Prostate gland (tissue), 2 donors: ENCODE measurements around the gene MYADML2. TPM values are rescaled to one million over a fixed set of nuclear protein-coding genes. Genes with fewer than 3 reads are reported as not detected.
"Not testable (repeated sequence)": the region's sequence is repeated elsewhere in the genome, so short reads cannot be mapped to it uniquely, and the experiment has no call there.

Experiments used
- DNase-seq: peaks from one replicate; pipeline ENCODE4 v3.0.0-alpha.2; 2019; ENCODE audit warnings: low spot score
- H3K27ac ChIP-seq, 2 donors: fragments of 200-600 bp; sonication (generic); 2 replicates each; pipeline ENCODE4 v1.5.1; 2017 to 2019
- H3K27me3 ChIP-seq: fragments of 200-600 bp; sonication (generic); replicated peaks from 2 replicates; pipeline ENCODE4 v1.5.1; 2019; ENCODE audit not compliant: insufficient read depth
- H3K36me3 ChIP-seq, 2 donors: fragments of 200-600 bp; sonication (generic); 1 replicate in 1 of 2; 2 replicates in 1 of 2; pipeline versions ENCODE4 v1.5.1 to v1.8.1; 2017 to 2019
- H3K4me1 ChIP-seq: fragments of 200-600 bp; sonication (generic); replicated peaks from 2 replicates; pipeline ENCODE4 v1.5.1; 2019
- H3K4me3 ChIP-seq, 2 donors: fragments of 200-600 bp; sonication (generic); 2 replicates each; pipeline ENCODE4 v1.5.1; 2017 to 2019
- H3K9me3 ChIP-seq: fragments of 200-600 bp; sonication (generic); 2 replicates; pipeline ENCODE4 v1.5.1; 2017
- CTCF ChIP-seq, 4 experiments: fragments of 200-600 bp in 2 of 4; fragments of 450-650 bp in 2 of 4; sonication (generic) in 2 of 4; IDR thresholded peaks; 1 replicate in 3 of 4; 2 replicates in 1 of 4; pipeline ENCODE4 v1.5.1; 2016 to 2019; ENCODE audit warnings: antibody characterized with exemption in 4 of 4, mild to moderate bottlenecking in 2 of 4, moderate library complexity in 2 of 4
- POLR2A ChIP-seq: fragments of 450-650 bp; IDR thresholded peaks from one replicate; pipeline ENCODE4 v1.6.1; 2016; ENCODE audit warnings: antibody characterized with exemption, mild to moderate bottlenecking
- POLR2AphosphoS5 ChIP-seq: sonication (generic); formaldehyde crosslinking; IDR thresholded peaks from one replicate; pipeline ENCODE4 v1.6.1; 2017; ENCODE audit warnings: antibody characterized with exemption
- WGBS: methylation state at CpG from one replicate; pipeline ENCODE4 v1.1.5; 2018; 5-methylcytosine and 5-hydroxymethylcytosine counted together
- intact Hi-C: fragments of 100-400 bp; cut with DNase I; formaldehyde crosslinking; loops from one replicate; pipeline ENCODE4 v1.14.2; 2022
- total RNA-seq, 2 donors: library from RNA; depleted of rRNA; stranded (reverse); fragments of >200 nt; gene quantifications; one replicate each; pipeline ENCODE4 v1.1.0, GENCODE V29; 2016

MYADML2 gene
- total RNA-seq, 2 donors from 2014 or later = 0.14 TPM; not detected in 1

GRCh38 chr17:81983011-81983638 lies 36.1 kb upstream of the MYADML2 start:
- no peaks in the 10 kb centered on the region for H3K9me3 ChIP-seq
- peaks cover 4% of the 10 kb centered on the region for H3K4me1 ChIP-seq
- intact Hi-C loops = no loop called here
- H3K27me3 ChIP-seq = no peaks in the 10 kb centered on the region
- no peaks in the 10 kb centered on the region for H3K36me3 ChIP-seq
- no peak for TF ChIP-seq POLR2A
- TF ChIP-seq CTCF (IDR thresholded peaks at IDR 0.05) = no peak
- no peak for TF ChIP-seq POLR2AphosphoS5
- DNase-seq = no peak
- H3K27ac ChIP-seq = no peak overlapping the region
- H3K4me3 ChIP-seq = no peak overlapping the region
- WGBS = 89% methylated on average over 35 of the region's 35 CpGs

- DNase-seq, intact Hi-C loops, H3K36me3 ChIP-seq, H3K27ac ChIP-seq, H3K4me1 ChIP-seq, H3K27me3 ChIP-seq, H3K4me3 ChIP-seq, H3K9me3 ChIP-seq: not testable (repeated sequence)
- WGBS = 96% methylated on average over 12 of the region's 12 CpGs
These were observed 34.5 kb upstream of the MYADML2 start for GRCh38 chr17:81981511-81981910.

GRCh38 chr17:81980707-81981343 lies 33.8 kb upstream of the MYADML2 start:
- Histone ChIP-seq H3K4me1 (peaks cover 4% of the 10 kb centered on the region), H3K27me3 (no peaks in the 10 kb centered on the region), H3K27ac (no peak overlapping the region), H3K9me3 (no peaks in the 10 kb centered on the region), H3K4me3 (no peak overlapping the region), H3K36me3 (no peaks in the 10 kb centered on the region)
- 88% methylated on average over 9 of the region's 9 CpGs for WGBS
- TF ChIP-seq CTCF (IDR thresholded peaks at IDR 0.05) = no peak
- TF ChIP-seq POLR2A = no peak
- no peak for TF ChIP-seq POLR2AphosphoS5
- intact Hi-C loops = no loop called here
- no peak for DNase-seq

GRCh38 chr17:81980122-81980521 lies 33.1 kb upstream of the MYADML2 start:
- Histone ChIP-seq H3K4me1 (peaks cover 4% of the 10 kb centered on the region), H3K27me3 (no peaks in the 10 kb centered on the region), H3K9me3 (no peaks in the 10 kb centered on the region), H3K36me3 (no peaks in the 10 kb centered on the region), H3K4me3 (no peak overlapping the region), H3K27ac (no peak overlapping the region)
- WGBS = 86% methylated on average over 4 of the region's 4 CpGs
- intact Hi-C loops = no loop called here
- no peak for DNase-seq
- TF ChIP-seq CTCF (IDR thresholded peaks at IDR 0.05) = no peak
- TF ChIP-seq POLR2AphosphoS5 = no peak
- TF ChIP-seq POLR2A = no peak

- H3K4me3 ChIP-seq = peak overlapping the region; percentile 87 to 90
- intact Hi-C loops = no loop called here
- WGBS = 87% methylated on average over 27 of the region's 27 CpGs
- peaks cover 4% of the 10 kb centered on the region for H3K4me1 ChIP-seq
- H3K27ac ChIP-seq = no peak overlapping the region
- H3K36me3 ChIP-seq = no peaks in the 10 kb centered on the region
- TF ChIP-seq POLR2A (no peak), CTCF (IDR thresholded peaks at IDR 0.05) (no peak), POLR2AphosphoS5 (no peak)
- DNase-seq = no peak
- no peaks in the 10 kb centered on the region for H3K9me3 ChIP-seq
- H3K27me3 ChIP-seq = no peaks in the 10 kb centered on the region
These were observed 31.7 kb upstream of the MYADML2 start for GRCh38 chr17:81978524-81979298.
